Subcutaneous adipose tissue (tissue), 4 donors: ENCODE results near the gene HDLBP. TPM values are rescaled to one million over a fixed set of nuclear protein-coding genes. Genes with fewer than 3 reads are reported as not detected.

Source experiments
- total RNA-seq, 4 donors: library from RNA; depleted of rRNA; stranded (reverse); fragments of >200 nt; gene quantifications; one replicate each; pipeline ENCODE4 v1.1.0, GENCODE V29; 2016
- TF ChIP-seq, protein P1 (sequence below): fragments of 450-650 bp; IDR thresholded peaks from one replicate; pipeline ENCODE4 v1.5.1; 2016; ENCODE audit warnings: low read depth, mild to moderate bottlenecking, control low read depth, antibody characterized with exemption, moderate library complexity

HDLBP gene
- total RNA-seq, 4 donors from 2014 or later: 306 to 581 (median 503) TPM

- TF ChIP-seq, protein P1, sequence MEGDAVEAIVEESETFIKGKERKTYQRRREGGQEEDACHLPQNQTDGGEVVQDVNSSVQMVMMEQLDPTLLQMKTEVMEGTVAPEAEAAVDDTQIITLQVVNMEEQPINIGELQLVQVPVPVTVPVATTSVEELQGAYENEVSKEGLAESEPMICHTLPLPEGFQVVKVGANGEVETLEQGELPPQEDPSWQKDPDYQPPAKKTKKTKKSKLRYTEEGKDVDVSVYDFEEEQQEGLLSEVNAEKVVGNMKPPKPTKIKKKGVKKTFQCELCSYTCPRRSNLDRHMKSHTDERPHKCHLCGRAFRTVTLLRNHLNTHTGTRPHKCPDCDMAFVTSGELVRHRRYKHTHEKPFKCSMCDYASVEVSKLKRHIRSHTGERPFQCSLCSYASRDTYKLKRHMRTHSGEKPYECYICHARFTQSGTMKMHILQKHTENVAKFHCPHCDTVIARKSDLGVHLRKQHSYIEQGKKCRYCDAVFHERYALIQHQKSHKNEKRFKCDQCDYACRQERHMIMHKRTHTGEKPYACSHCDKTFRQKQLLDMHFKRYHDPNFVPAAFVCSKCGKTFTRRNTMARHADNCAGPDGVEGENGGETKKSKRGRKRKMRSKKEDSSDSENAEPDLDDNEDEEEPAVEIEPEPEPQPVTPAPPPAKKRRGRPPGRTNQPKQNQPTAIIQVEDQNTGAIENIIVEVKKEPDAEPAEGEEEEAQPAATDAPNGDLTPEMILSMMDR: no peak
These were observed 115.3 kb downstream of the HDLBP start for GRCh38 chr2:241199897-241200821.

DNA sequence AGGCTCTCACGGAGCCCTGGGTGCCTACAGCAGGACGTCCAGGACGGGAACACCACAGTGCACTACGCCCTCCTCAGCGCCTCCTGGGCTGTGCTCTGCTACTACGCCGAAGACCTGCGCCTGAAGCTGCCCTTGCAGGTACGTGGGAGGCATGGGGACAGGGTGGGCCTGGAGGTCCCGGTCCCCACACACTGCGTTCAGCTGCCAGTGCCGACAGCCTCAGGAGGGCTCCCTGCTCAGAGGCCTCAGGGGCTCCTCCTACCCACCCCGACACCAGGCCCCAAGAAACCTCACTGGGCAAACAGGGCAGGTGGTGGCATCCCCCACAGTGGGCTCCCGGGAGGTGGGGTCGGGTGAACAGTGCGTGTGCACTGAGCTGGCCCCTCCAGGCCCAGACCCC is 116.2 kb downstream of the HDLBP start:
- TF ChIP-seq, protein P1: no peak

DNA sequence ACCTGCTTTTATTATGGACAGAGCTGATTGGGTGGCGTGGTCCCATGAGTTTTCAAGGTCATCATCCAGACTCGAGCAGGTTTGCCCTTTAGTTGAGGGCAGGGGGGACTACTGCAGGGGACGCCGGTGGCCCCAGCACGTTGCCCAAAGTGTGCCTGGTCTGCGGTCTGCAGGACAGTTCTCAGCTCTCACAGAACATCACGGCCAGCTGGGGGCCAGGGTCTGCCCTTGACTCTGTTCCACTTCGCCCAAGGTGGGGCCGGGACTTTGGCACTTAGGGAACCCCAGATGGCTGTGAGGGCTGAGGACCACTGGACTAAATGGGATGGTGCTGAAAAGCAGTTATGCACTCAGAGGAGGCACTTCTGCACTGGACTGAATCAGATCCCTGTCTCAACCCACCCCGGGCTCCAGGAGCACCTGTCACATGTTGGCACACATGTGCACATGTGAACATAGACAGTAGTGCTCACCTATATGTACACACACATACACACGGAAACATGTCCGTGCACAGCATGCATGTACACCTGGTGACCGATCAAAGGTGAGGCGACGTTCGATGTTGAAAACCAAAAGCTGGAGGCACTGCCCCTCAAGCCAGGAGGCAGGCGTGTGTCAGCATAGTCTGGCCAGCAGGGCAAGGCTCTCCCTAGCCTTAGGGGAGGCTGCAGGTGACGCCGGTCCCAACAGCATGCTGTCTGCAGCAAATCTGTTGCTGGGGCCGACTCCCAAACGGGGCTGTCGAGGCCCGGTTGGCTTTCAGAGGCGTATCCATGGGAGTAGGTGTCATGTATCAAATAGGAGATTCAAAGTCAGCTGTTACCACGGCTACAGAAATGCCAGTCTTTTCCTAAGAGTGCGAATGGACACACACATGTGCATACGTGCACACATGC is 116.8 kb downstream of the HDLBP start:
- TF ChIP-seq, protein P1: no peak

GRCh38 chr2:241197947-241198346 is 117.5 kb downstream of the HDLBP start:
- TF ChIP-seq, protein P1: no peak

DNA sequence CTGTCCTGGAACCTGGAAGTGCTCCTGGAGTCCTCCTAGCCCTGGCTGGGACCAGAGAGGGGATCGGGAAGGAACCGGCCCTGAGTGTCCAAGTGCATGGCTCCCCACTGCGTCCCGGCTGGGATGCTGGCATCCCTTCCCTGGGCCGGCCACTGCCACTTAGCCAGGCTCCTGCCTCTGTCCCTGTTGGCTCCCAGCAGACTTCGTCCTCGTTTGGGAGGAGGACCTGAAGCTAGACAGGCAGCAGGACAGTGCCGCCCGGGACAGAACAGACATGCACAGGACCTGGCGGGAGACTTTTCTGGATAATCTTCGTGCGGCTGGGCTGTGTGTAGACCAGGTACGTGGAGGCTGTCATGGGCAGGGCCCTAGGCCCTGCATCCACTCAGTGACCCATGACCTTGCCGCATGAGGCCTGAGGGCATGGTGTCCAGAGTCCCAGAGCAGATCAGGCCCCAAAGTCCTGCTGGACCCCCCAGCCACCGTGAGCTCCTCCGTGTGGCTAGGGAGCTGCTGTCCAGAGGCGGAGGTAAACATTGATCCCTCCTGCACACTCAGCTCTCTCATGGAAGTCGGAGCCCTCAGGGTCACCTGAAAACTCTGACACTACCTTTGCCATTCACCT is 119.9 kb downstream of the HDLBP start:
- TF ChIP-seq, protein P1: no peak

GRCh38 chr2:241194811-241195210 is 120.7 kb downstream of the HDLBP start:
- TF ChIP-seq, protein P1: no peak
